A549 (cell line): ENCODE data around the gene KIFC1. TPM values are rescaled to one million over a fixed set of nuclear protein-coding genes. Genes with fewer than 3 reads are reported as not detected.

Source experiments
- ATAC-seq, 2 experiments: fragments of 200-7000 bp in 1 of 2; fragments of >200 bp in 1 of 2; cut with Nextera tagmentation in 1 of 2; cut with Tn5 transposase in 1 of 2; 3 replicates each; pipeline versions ENCODE4 v1.8.0 to v1.9.1; 2018 to 2020; ENCODE audit warnings: mild to moderate bottlenecking in 1 of 2, moderate library complexity in 1 of 2
- CTCF ChIA-PET: fragments of 300-600 bp; sonication (Branson Sonifier 250); formaldehyde crosslinking; extraction: SDS; loops from one replicate; lab custom pipeline; 2021; ENCODE audit warnings: antibody characterized with exemption, inconsistent platforms; lab: Yijun Ruan, JAX
- POLR2A ChIA-PET: fragments of 350-600 bp; formaldehyde crosslinking; extraction: SDS; loops from one replicate; lab custom pipeline; 2021; ENCODE audit warnings: antibody characterized with exemption, inconsistent platforms; lab: Yijun Ruan, JAX
- DNase-seq, 2 experiments: peaks; one replicate each; pipeline versions ENCODE4 v3.0.0 to v3.0.0-alpha.2; 2011 to 2016; ENCODE audit warnings: low read depth in 1 of 2, low spot score in 1 of 2
- FAIRE-seq: peaks from 2 replicates; lab custom pipeline; 2011; peaks lifted over from hg19 to GRCh38; lab: Jason Lieb, UNC
- H3K27ac ChIP-seq, 2 experiments: fragments of >200 bp; sonication (Bioruptor Twin); formaldehyde crosslinking; 3 replicates each; pipeline ENCODE4 v1.5.1; 2016 to 2017
- H3K4me1 ChIP-seq: fragments of >200 bp; sonication (Bioruptor Twin); formaldehyde crosslinking; 3 replicates; pipeline ENCODE4 v1.6.1; 2016
- H3K4me2 ChIP-seq: fragments of >200 bp; sonication (Bioruptor Twin); formaldehyde crosslinking; 3 replicates; pipeline ENCODE4 v1.6.1; 2016
- H3K4me3 ChIP-seq: fragments of >200 bp; sonication (Bioruptor Twin); formaldehyde crosslinking; 3 replicates; pipeline ENCODE4 v1.5.1; 2016
- H3K9me3 ChIP-seq: fragments of >200 bp; sonication (Bioruptor Twin); formaldehyde crosslinking; 3 replicates; pipeline ENCODE4 v1.6.1; 2016
- BHLHE40 ChIP-seq: IDR thresholded peaks from 2 replicates; pipeline ENCODE4 v1.6.1; 2012; ENCODE audit warnings: low read depth, low read length, inconsistent platforms
- CBX2 ChIP-seq: fragments of 200-600 bp; sonication (generic); IDR thresholded peaks from 2 replicates; pipeline ENCODE4 v1.6.1; 2016; ENCODE audit warnings: low read depth, mild to moderate bottlenecking, borderline replicate concordance
- CBX8 ChIP-seq: fragments of 200-600 bp; sonication (generic); IDR thresholded peaks from 2 replicates; pipeline ENCODE4 v1.6.1; 2016
- CEBPB ChIP-seq, 2 experiments: fragments of >200 bp in 1 of 2; sonication (Bioruptor Twin) in 1 of 2; formaldehyde crosslinking in 1 of 2; IDR thresholded peaks; 2 replicates each; pipeline ENCODE4 v1.6.1; 2012 to 2016
- CHD2 ChIP-seq: fragments of 150-350 bp; IDR thresholded peaks from 2 replicates; pipeline ENCODE4 v1.6.1; 2014; ENCODE audit warnings: low read length; ENCODE audit not compliant: partially characterized antibody
- EHMT2 ChIP-seq: fragments of 200-600 bp; sonication (generic); IDR thresholded peaks from 2 replicates; pipeline ENCODE4 v1.6.1; 2016; ENCODE audit warnings: antibody characterized with exemption, low read depth, mild to moderate bottlenecking, moderate library complexity
- ESRRA ChIP-seq: fragments of 150-350 bp; IDR thresholded peaks from 2 replicates; pipeline ENCODE4 v1.6.1; 2014; ENCODE audit warnings: mild to moderate bottlenecking, low read length, borderline replicate concordance
- FOSB ChIP-seq: fragments of 250-450 bp; sonication (Bioruptor Pico); IDR thresholded peaks from 2 replicates; pipeline ENCODE4 v1.5.0; 2020; ENCODE audit warnings: mild to moderate bottlenecking, moderate library complexity
- FOXS1 ChIP-seq: fragments of 250-450 bp; sonication (Bioruptor Pico); IDR thresholded peaks from 2 replicates; pipeline ENCODE4 v1.5.0; 2020; ENCODE audit warnings: mild to moderate bottlenecking, moderate library complexity
- HOXA7 ChIP-seq: fragments of 250-450 bp; sonication (Bioruptor Pico); IDR thresholded peaks from 2 replicates; pipeline ENCODE4 v1.5.0; 2020; ENCODE audit warnings: mild to moderate bottlenecking, moderate library complexity
- HOXB5 ChIP-seq: fragments of 250-450 bp; sonication (Bioruptor Pico); IDR thresholded peaks from 2 replicates; pipeline ENCODE4 v1.5.0; 2020; ENCODE audit warnings: mild to moderate bottlenecking, moderate library complexity
- KDM1A ChIP-seq: fragments of 200-600 bp; sonication (generic); IDR thresholded peaks from 2 replicates; pipeline ENCODE4 v1.6.1; 2016; ENCODE audit warnings: low read depth, mild to moderate bottlenecking
- KDM5A ChIP-seq: fragments of 200-600 bp; sonication (generic); IDR thresholded peaks from 2 replicates; pipeline ENCODE4 v1.6.1; 2016; ENCODE audit warnings: antibody characterized with exemption, mild to moderate bottlenecking
- MAFK ChIP-seq: fragments of 450-650 bp; IDR thresholded peaks from 2 replicates; pipeline ENCODE4 v1.6.1; 2014; ENCODE audit not compliant: partially characterized antibody
- MAZ ChIP-seq: fragments of 150-350 bp; IDR thresholded peaks from 2 replicates; pipeline ENCODE4 v1.6.1; 2014; ENCODE audit warnings: antibody characterized with exemption, low read depth, low read length, borderline replicate concordance
- MYC ChIP-seq: IDR thresholded peaks from 2 replicates; pipeline ENCODE4 v1.6.1; 2012; ENCODE audit warnings: mild to moderate bottlenecking, inconsistent platforms, low read length, improper control_type of control experiment, borderline replicate concordance
- NPAS2 ChIP-seq: fragments of 250-450 bp; sonication (Bioruptor Pico); IDR thresholded peaks from 2 replicates; pipeline ENCODE4 v1.8.0; 2022; ENCODE audit warnings: mild to moderate bottlenecking, moderate library complexity, borderline replicate concordance
- NR3C1 ChIP-seq: fragments of >200 bp; sonication (Bioruptor Twin); formaldehyde crosslinking; IDR thresholded peaks from 3 replicates; pipeline ENCODE4 v1.6.1; 2017
- PHF8 ChIP-seq: fragments of 200-600 bp; sonication (generic); IDR thresholded peaks from 2 replicates; pipeline ENCODE4 v1.6.1; 2016; ENCODE audit warnings: low read depth, mild to moderate bottlenecking, antibody characterized with exemption, moderate library complexity, borderline replicate concordance
- POLR2AphosphoS2 ChIP-seq: conservative IDR thresholded peaks from 2 replicates; pipeline ENCODE4 v1.6.1; 2012; ENCODE audit warnings: low read length, improper control_type of control experiment, inconsistent platforms
- RAD21 ChIP-seq, 2 experiments: fragments of >200 bp in 1 of 2; sonication (Bioruptor Twin) in 1 of 2; formaldehyde crosslinking in 1 of 2; IDR thresholded peaks in 1 of 2; conservative IDR thresholded peaks in 1 of 2; 2 replicates in 1 of 2; 3 replicates in 1 of 2; pipeline ENCODE4 v1.6.1; 2012 to 2018; ENCODE audit warnings: inconsistent platforms in 1 of 2
- RARB ChIP-seq: fragments of 250-450 bp; sonication (Bioruptor Pico); IDR thresholded peaks from 2 replicates; pipeline ENCODE4 v1.8.0; 2021; ENCODE audit warnings: mild to moderate bottlenecking, moderate library complexity
- RCOR1 ChIP-seq: fragments of 150-350 bp; IDR thresholded peaks from 2 replicates; pipeline ENCODE4 v1.6.1; 2014; ENCODE audit warnings: antibody characterized with exemption, low read length, low read depth
- RFX5 ChIP-seq: fragments of 450-650 bp; IDR thresholded peaks from 2 replicates; pipeline ENCODE4 v1.7.1; 2014; ENCODE audit warnings: antibody characterized with exemption, mild to moderate bottlenecking, moderate library complexity
- RNF2 ChIP-seq: fragments of 200-600 bp; sonication (generic); IDR thresholded peaks from 2 replicates; pipeline ENCODE4 v1.6.1; 2016; ENCODE audit warnings: low read depth, mild to moderate bottlenecking, antibody characterized with exemption, moderate library complexity, borderline replicate concordance
- SMC3 ChIP-seq: fragments of >200 bp; sonication (Bioruptor Twin); formaldehyde crosslinking; IDR thresholded peaks from 3 replicates; pipeline ENCODE4 v1.6.1; 2018; ENCODE audit warnings: inconsistent platforms
- SREBF2 ChIP-seq: fragments of 450-650 bp; IDR thresholded peaks from 2 replicates; pipeline ENCODE4 v1.6.1; 2014; ENCODE audit warnings: mild to moderate bottlenecking, moderate library complexity
- TFCP2L1 ChIP-seq: fragments of 250-450 bp; sonication (Bioruptor Pico); IDR thresholded peaks from 2 replicates; pipeline ENCODE4 v1.5.0; 2021; ENCODE audit warnings: mild to moderate bottlenecking
- ZC3H11A ChIP-seq: fragments of 450-650 bp; IDR thresholded peaks from 2 replicates; pipeline ENCODE4 v1.6.1; 2014; ENCODE audit warnings: antibody characterized with exemption, mild to moderate bottlenecking
- ZFP36 ChIP-seq: fragments of 450-650 bp; IDR thresholded peaks from 2 replicates; pipeline ENCODE4 v1.6.1; 2014; ENCODE audit warnings: borderline replicate concordance; ENCODE audit not compliant: partially characterized antibody
- ZNF302 ChIP-seq: fragments of 250-450 bp; sonication (Bioruptor Pico); IDR thresholded peaks from 2 replicates; pipeline ENCODE4 v1.9.0; 2021; ENCODE audit warnings: inconsistent platforms, mild to moderate bottlenecking, moderate library complexity
- ZSCAN20 ChIP-seq: fragments of 250-450 bp; sonication (Bioruptor Pico); IDR thresholded peaks from 2 replicates; pipeline ENCODE4 v1.8.0; 2022; ENCODE audit warnings: mild to moderate bottlenecking, moderate library complexity
- WGBS: methylation state at CpG from one replicate; pipeline ENCODE4 v1.1.6; 2017; ENCODE audit errors: missing lambda C conversion rate; 5-methylcytosine and 5-hydroxymethylcytosine counted together
- polyA minus RNA-seq: library from RNA; depleted of rRNA, polyadenylated mRNA; stranded (reverse); fragments of >200 nt; gene quantifications from 2 replicates; pipeline ENCODE4 v1.2.3, GENCODE V29; 2011; rRNA and poly(A)+ RNA removed
- polyA plus RNA-seq, 4 experiments: library from polyadenylated mRNA; depleted of rRNA in 3 of 4; stranded (reverse); fragments of >200 nt; fragmentation: RNase III in 1 of 4; extraction: RNeasy Plus Mini Kit Qiagen cat#74134 plus additional on column Dnase treatment in 1 of 4; gene quantifications; 2 replicates in 3 of 4; 3 replicates in 1 of 4; pipeline ENCODE4 v1.2.3, GENCODE V29; 2011 to 2017
- TF ChIP-seq, protein P1 (sequence below): fragments of 200-600 bp; sonication (generic); IDR thresholded peaks from 2 replicates; pipeline ENCODE4 v1.6.1; 2016; ENCODE audit warnings: antibody characterized with exemption, mild to moderate bottlenecking, moderate library complexity
- TF ChIP-seq, protein P2 (sequence below): fragments of 250-450 bp; sonication (Bioruptor Pico); IDR thresholded peaks from 2 replicates; pipeline ENCODE4 v1.5.0; 2021; ENCODE audit warnings: mild to moderate bottlenecking, moderate library complexity, borderline replicate concordance

KIFC1 gene, protein sequence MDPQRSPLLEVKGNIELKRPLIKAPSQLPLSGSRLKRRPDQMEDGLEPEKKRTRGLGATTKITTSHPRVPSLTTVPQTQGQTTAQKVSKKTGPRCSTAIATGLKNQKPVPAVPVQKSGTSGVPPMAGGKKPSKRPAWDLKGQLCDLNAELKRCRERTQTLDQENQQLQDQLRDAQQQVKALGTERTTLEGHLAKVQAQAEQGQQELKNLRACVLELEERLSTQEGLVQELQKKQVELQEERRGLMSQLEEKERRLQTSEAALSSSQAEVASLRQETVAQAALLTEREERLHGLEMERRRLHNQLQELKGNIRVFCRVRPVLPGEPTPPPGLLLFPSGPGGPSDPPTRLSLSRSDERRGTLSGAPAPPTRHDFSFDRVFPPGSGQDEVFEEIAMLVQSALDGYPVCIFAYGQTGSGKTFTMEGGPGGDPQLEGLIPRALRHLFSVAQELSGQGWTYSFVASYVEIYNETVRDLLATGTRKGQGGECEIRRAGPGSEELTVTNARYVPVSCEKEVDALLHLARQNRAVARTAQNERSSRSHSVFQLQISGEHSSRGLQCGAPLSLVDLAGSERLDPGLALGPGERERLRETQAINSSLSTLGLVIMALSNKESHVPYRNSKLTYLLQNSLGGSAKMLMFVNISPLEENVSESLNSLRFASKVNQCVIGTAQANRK
- 23.0 and 23.9 TPM in 2 replicates for polyA plus RNA-seq (2011; rRNA removed)
- 46.2 and 51.0 TPM in 2 replicates for polyA plus RNA-seq (2012; cell fraction: cytosol; rRNA removed)
- 75.5 and 83.0 TPM in 2 replicates for polyA plus RNA-seq (2012; cell fraction: nucleus; rRNA removed)
- polyA plus RNA-seq (2017; fragmentation: RNase III; extraction: RNeasy Plus Mini Kit Qiagen cat#74134 plus additional on column Dnase treatment): 29.1 to 33.7 TPM (median 30.5 TPM) in 3 replicates
- polyA minus RNA-seq: 33.4 TPM in 2 replicates

DNA sequence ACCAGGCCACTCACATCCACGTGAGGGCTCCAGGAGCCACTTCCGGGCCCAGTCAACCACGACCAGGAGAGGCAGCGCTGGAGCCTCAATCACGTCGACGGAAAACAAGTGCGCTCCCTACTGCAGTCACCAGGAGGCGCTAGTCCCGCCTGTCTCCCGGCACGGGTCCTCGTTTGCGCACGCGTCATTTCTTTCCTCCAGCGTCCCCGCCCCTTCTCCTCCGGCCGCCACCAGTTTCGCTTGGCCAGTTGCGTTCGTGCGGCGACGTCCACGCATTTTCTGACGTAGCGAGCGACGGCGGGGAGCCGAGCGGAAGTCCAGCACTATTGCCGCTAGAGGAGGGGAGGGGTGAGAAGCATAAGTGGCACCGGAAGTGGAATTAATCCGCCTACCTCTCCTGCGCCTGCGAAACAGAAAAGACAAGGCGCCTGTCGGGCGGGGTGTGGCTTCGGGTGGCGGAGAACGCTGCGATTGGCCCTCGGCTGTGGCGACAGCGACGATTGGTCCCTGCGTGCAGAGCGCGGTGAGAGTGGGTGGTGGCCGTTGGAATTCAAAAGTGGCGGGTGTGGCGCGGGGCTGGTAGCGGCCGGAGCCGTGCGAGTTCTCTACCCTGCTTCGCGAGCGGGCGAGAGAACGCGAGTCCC is at the start of gene KIFC1:
Gene KIFC1 (plus strand): TSS at position 546 of the 644 bp plus-strand sequence. CDS start 163 bp downstream, outside the sequence.
- Histone ChIP-seq H3K27ac (peak within 1 kb of the TSS; percentile 82 to 94), H3K4me3 (peak within 1 kb of the TSS; percentile 81), H3K4me1 (peaks cover 31% of the 10 kb centered on the region), H3K4me2 (peak within 1 kb of the TSS; percentile 91), H3K9me3 (no peaks in the 10 kb centered on the region)
- 4% methylated on average over 33 of the region's 67 CpGs for WGBS
- CTCF ChIA-PET: interaction anchor here (0.6 to 3.1 kb wide), 14 partner anchors 9 to 234 kb away, joined by 3 to 24 read pairs (median 4); partner anchors contain the start of gene ZBTB9
- FAIRE-seq: no peak
- DNase-seq: peak; percentile 92 to 99
- POLR2A ChIA-PET: no interaction called here
- peak; percentile 98 for ATAC-seq
- TF ChIP-seq SREBF2: no peak
- TF ChIP-seq PHF8: no peak
- TF ChIP-seq ESRRA: no peak
- TF ChIP-seq BHLHE40: peak; percentile 61
- no peak for TF ChIP-seq KDM1A
- no peak for TF ChIP-seq ZFP36
- TF ChIP-seq TFCP2L1: no peak
- no peak; a peak in 1 of 4 replicates for TF ChIP-seq CEBPB (IDR thresholded peaks at IDR 0.05)
- no peak for TF ChIP-seq CBX8
- no peak for TF ChIP-seq NPAS2 (CRISPR knock-in tag)
- TF ChIP-seq, protein P1, sequence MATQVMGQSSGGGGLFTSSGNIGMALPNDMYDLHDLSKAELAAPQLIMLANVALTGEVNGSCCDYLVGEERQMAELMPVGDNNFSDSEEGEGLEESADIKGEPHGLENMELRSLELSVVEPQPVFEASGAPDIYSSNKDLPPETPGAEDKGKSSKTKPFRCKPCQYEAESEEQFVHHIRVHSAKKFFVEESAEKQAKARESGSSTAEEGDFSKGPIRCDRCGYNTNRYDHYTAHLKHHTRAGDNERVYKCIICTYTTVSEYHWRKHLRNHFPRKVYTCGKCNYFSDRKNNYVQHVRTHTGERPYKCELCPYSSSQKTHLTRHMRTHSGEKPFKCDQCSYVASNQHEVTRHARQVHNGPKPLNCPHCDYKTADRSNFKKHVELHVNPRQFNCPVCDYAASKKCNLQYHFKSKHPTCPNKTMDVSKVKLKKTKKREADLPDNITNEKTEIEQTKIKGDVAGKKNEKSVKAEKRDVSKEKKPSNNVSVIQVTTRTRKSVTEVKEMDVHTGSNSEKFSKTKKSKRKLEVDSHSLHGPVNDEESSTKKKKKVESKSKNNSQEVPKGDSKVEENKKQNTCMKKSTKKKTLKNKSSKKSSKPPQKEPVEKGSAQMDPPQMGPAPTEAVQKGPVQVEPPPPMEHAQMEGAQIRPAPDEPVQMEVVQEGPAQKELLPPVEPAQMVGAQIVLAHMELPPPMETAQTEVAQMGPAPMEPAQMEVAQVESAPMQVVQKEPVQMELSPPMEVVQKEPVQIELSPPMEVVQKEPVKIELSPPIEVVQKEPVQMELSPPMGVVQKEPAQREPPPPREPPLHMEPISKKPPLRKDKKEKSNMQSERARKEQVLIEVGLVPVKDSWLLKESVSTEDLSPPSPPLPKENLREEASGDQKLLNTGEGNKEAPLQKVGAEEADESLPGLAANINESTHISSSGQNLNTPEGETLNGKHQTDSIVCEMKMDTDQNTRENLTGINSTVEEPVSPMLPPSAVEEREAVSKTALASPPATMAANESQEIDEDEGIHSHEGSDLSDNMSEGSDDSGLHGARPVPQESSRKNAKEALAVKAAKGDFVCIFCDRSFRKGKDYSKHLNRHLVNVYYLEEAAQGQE: no peak
- TF ChIP-seq KDM5A: no peak
- no peak for TF ChIP-seq RARB (CRISPR knock-in tag)
- no peak for TF ChIP-seq RCOR1
- TF ChIP-seq HOXA7 (CRISPR knock-in tag): no peak
- no peak for TF ChIP-seq ZNF302 (CRISPR knock-in tag)
- peak; percentile 36 to 52 for TF ChIP-seq RAD21 (conservative IDR thresholded peaks at IDR 0.05 in 1 of 2, IDR thresholded peaks at IDR 0.05 in 1 of 2)
- TF ChIP-seq, protein P2, sequence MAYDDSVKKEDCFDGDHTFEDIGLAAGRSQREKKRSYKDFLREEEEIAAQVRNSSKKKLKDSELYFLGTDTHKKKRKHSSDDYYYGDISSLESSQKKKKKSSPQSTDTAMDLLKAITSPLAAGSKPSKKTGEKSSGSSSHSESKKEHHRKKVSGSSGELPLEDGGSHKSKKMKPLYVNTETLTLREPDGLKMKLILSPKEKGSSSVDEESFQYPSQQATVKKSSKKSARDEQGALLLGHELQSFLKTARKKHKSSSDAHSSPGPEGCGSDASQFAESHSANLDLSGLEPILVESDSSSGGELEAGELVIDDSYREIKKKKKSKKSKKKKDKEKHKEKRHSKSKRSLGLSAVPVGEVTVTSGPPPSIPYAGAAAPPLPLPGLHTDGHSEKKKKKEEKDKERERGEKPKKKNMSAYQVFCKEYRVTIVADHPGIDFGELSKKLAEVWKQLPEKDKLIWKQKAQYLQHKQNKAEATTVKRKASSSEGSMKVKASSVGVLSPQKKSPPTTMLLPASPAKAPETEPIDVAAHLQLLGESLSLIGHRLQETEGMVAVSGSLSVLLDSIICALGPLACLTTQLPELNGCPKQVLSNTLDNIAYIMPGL (CRISPR knock-in tag): no peak
- no peak for TF ChIP-seq FOSB (CRISPR knock-in tag)
- TF ChIP-seq ZSCAN20 (CRISPR knock-in tag): no peak
- no peak for TF ChIP-seq RNF2
- peak; percentile 75 for TF ChIP-seq SMC3
- TF ChIP-seq FOXS1: no peak
- TF ChIP-seq ZC3H11A: no peak
- peak; percentile 75 for TF ChIP-seq MYC
- no peak for TF ChIP-seq HOXB5 (CRISPR knock-in tag)
- TF ChIP-seq NR3C1: no peak
- peak; percentile 37 for TF ChIP-seq MAFK
- TF ChIP-seq CHD2: no peak
- no peak for TF ChIP-seq CBX2
- TF ChIP-seq POLR2AphosphoS2: no peak
- TF ChIP-seq EHMT2: no peak
- TF ChIP-seq MAZ: no peak
- TF ChIP-seq RFX5: peak; percentile 52; the same call in 1 of the 2 replicates
